ENCODE data around the gene BCAS1.
"Not testable (repeated sequence)": the region's sequence is repeated elsewhere in the genome, so short reads cannot be mapped to it uniquely, and the experiment has no call there.

Gene BCAS1

GRCh38 chr20:53934421-53935343 is 135.7 kb downstream of the BCAS1 start:
- no peak for TF ChIP-seq CTCF (conservative IDR thresholded peaks at IDR 0.05)
- TF ChIP-seq ZFX (IDR thresholded peaks at IDR 0.05): no peak
- no peak overlapping the region for H3K27ac ChIP-seq

GRCh38 chr20:53933232-53933846 is 137.1 kb downstream of the BCAS1 start:
- TF ChIP-seq CTCF (conservative IDR thresholded peaks at IDR 0.05) (no peak), ZFX (IDR thresholded peaks at IDR 0.05) (no peak)
- no peak overlapping the region for H3K27ac ChIP-seq

GRCh38 chr20:53932655-53933192 is 137.7 kb downstream of the BCAS1 start:
- H3K27ac ChIP-seq: not testable (repeated sequence)

- no peak overlapping the region for H3K27ac ChIP-seq
- TF ChIP-seq CTCF (conservative IDR thresholded peaks at IDR 0.05) (no peak), ZFX (IDR thresholded peaks at IDR 0.05) (no peak)
Measured at GRCh38 chr20:53931597-53931996, 138.8 kb downstream of the BCAS1 start.

- H3K27ac ChIP-seq: no peak overlapping the region
- TF ChIP-seq ZFX (IDR thresholded peaks at IDR 0.05): no peak
- no peak for TF ChIP-seq CTCF (conservative IDR thresholded peaks at IDR 0.05)
Measured at GRCh38 chr20:53930651-53931504, 139.5 kb downstream of the BCAS1 start.

GRCh38 chr20:53929974-53930650 is 140.3 kb downstream of the BCAS1 start:
- TF ChIP-seq ZFX (IDR thresholded peaks at IDR 0.05) (no peak), CTCF (conservative IDR thresholded peaks at IDR 0.05) (no peak)
- no peak overlapping the region for H3K27ac ChIP-seq

- no peak overlapping the region for H3K27ac ChIP-seq
- no peak for TF ChIP-seq ZFX (IDR thresholded peaks at IDR 0.05)
- no peak for TF ChIP-seq CTCF (conservative IDR thresholded peaks at IDR 0.05)
Measured at GRCh38 chr20:53929399-53929798, 141.0 kb downstream of the BCAS1 start.

Data from C4-2B (cell line).